Measurements from ENCODE around the gene MRPS34. TPM values are rescaled to one million over a fixed set of nuclear protein-coding genes. Genes with fewer than 3 reads are reported as not detected.
A peak's percentile ranks its signal among the peaks of the same experiment; 100 is the strongest.

The MRPS34 gene
- total and polyA plus RNA-seq, 4 donors, result 42.4 to 100 (median 58.7) TPM

DNA sequence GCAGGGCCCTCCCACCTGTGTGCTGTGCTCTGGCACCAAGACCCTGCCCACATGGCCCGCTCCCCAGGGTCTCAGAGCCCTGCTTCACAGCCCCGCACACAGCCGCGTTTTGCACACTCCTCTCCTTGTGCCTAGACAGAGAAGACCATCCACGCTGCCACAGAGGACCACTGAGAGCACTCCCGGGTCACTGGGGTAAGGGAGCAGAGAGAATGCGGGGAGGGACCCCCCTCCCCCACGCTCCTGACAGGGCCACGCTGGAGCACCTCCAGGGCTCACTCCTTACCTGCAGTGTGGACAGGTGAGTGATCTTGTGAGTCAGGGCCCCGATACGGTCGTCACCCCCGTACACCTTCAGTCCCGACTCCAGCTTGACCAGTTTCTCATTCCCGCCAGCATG lies 46.7 kb upstream of the MRPS34 start:
- Histone ChIP-seq H3K27me3 (ENCODE audit: control insufficient read depth in 4 of 4, insufficient read depth in 4 of 4, low read length in 3 of 4) (no peaks in the 10 kb centered on the region), H3K4me3 (ENCODE audit: low read depth in 1 of 3, low read length in 3 of 3) (no peak overlapping the region), H3K27ac (ENCODE audit: low read depth in 1 of 2, low read length in 2 of 2) (no peak overlapping the region), H3K9me3 (ENCODE audit: control insufficient read depth in 4 of 4, low read length in 3 of 4) (no peaks in the 10 kb centered on the region), H3K36me3 (ENCODE audit: control insufficient read depth in 4 of 4, insufficient read depth in 3 of 4, low read depth in 1 of 4, low read length in 3 of 4) (peaks cover 12 to 29% (median 28%) of the 10 kb centered on the region in 4 donors), H3K9ac (ENCODE audit: low read depth in 1 of 2, low read length in 2 of 2) (no peak overlapping the region), H3K4me1 (ENCODE audit: control insufficient read depth in 4 of 4, insufficient read depth in 4 of 4, low read length in 3 of 4) (peaks cover 8 to 88% (median 77%) of the 10 kb centered on the region in 4 donors)
- TF ChIP-seq NR2F2 (IDR thresholded peaks at IDR 0.05) (no peak), FOXA2 (IDR thresholded peaks at IDR 0.05) (no peak), HNF4G (IDR thresholded peaks at IDR 0.05) (no peak), FOXA1 (IDR thresholded peaks at IDR 0.05) (no peak), RAD21 (IDR thresholded peaks at IDR 0.05) (no peak)
- TF ChIP-seq, protein P1, sequence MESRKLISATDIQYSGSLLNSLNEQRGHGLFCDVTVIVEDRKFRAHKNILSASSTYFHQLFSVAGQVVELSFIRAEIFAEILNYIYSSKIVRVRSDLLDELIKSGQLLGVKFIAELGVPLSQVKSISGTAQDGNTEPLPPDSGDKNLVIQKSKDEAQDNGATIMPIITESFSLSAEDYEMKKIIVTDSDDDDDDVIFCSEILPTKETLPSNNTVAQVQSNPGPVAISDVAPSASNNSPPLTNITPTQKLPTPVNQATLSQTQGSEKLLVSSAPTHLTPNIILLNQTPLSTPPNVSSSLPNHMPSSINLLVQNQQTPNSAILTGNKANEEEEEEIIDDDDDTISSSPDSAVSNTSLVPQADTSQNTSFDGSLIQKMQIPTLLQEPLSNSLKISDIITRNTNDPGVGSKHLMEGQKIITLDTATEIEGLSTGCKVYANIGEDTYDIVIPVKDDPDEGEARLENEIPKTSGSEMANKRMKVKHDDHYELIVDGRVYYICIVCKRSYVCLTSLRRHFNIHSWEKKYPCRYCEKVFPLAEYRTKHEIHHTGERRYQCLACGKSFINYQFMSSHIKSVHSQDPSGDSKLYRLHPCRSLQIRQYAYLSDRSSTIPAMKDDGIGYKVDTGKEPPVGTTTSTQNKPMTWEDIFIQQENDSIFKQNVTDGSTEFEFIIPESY (IDR thresholded peaks at IDR 0.05), result no peak
- TF ChIP-seq, protein P2, sequence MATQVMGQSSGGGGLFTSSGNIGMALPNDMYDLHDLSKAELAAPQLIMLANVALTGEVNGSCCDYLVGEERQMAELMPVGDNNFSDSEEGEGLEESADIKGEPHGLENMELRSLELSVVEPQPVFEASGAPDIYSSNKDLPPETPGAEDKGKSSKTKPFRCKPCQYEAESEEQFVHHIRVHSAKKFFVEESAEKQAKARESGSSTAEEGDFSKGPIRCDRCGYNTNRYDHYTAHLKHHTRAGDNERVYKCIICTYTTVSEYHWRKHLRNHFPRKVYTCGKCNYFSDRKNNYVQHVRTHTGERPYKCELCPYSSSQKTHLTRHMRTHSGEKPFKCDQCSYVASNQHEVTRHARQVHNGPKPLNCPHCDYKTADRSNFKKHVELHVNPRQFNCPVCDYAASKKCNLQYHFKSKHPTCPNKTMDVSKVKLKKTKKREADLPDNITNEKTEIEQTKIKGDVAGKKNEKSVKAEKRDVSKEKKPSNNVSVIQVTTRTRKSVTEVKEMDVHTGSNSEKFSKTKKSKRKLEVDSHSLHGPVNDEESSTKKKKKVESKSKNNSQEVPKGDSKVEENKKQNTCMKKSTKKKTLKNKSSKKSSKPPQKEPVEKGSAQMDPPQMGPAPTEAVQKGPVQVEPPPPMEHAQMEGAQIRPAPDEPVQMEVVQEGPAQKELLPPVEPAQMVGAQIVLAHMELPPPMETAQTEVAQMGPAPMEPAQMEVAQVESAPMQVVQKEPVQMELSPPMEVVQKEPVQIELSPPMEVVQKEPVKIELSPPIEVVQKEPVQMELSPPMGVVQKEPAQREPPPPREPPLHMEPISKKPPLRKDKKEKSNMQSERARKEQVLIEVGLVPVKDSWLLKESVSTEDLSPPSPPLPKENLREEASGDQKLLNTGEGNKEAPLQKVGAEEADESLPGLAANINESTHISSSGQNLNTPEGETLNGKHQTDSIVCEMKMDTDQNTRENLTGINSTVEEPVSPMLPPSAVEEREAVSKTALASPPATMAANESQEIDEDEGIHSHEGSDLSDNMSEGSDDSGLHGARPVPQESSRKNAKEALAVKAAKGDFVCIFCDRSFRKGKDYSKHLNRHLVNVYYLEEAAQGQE (IDR thresholded peaks at IDR 0.05), result no peak
- DNase-seq (ENCODE audit: low spot score), result no peak
- 92% methylated on average over 15 of the region's 15 CpGs for WGBS

DNA sequence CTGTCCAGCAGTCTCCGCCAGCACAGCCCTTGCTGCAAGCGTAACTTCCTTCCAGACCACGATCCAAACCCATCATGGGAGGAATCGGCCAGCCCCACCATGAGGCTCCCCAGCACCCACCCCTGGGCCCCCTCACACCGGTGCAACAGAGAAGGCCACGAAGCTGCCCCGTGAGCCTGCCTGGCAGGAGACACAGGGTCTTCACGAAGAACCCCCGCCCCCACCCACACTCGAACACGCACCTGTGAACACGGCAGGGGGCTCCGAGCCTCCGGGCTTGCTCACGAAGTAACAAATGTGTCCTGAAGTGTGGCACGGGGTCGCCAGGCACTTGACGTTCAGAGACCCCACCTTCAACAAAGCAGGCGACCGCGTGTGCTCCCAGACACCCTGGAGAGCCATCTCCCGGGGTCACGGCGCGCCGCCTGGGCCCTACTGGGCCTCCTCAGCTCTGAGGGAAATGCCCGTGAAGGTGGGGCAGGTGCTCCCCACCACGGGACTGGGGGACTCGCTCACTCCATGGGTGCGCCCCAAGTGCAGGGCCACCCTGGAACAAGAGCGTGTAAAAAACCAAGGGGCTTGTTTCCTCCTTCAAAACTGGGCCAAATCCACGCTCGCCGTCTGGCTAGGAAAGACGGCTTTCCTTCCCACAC lies 46.1 kb upstream of the MRPS34 start:
- no peak overlapping the region for H3K9ac ChIP-seq (ENCODE audit: low read depth in 1 of 2, low read length in 2 of 2)
- H3K9me3 ChIP-seq (ENCODE audit: control insufficient read depth in 4 of 4, low read length in 3 of 4), result no peaks in the 10 kb centered on the region
- H3K36me3 ChIP-seq (ENCODE audit: control insufficient read depth in 4 of 4, insufficient read depth in 3 of 4, low read depth in 1 of 4, low read length in 3 of 4), result peaks cover 12 to 29% (median 28%) of the 10 kb centered on the region in 4 donors
- no peaks in the 10 kb centered on the region for H3K27me3 ChIP-seq (ENCODE audit: control insufficient read depth in 4 of 4, insufficient read depth in 4 of 4, low read length in 3 of 4)
- H3K4me1 ChIP-seq (ENCODE audit: control insufficient read depth in 4 of 4, insufficient read depth in 4 of 4, low read length in 3 of 4), result peaks cover 8 to 82% (median 71%) of the 10 kb centered on the region in 4 donors
- no peak overlapping the region for H3K27ac ChIP-seq (ENCODE audit: low read depth in 1 of 2, low read length in 2 of 2)
- WGBS, result 96% methylated on average over 35 of the region's 35 CpGs
- no peak overlapping the region for H3K4me3 ChIP-seq (ENCODE audit: low read depth in 1 of 3, low read length in 3 of 3)
- peak; percentile 35 for DNase-seq (ENCODE audit: low spot score)
- TF ChIP-seq GABPA (IDR thresholded peaks at IDR 0.05 in 1 of 2, conservative IDR thresholded peaks at IDR 0.05 in 1 of 2) (no peak), FOXA1 (IDR thresholded peaks at IDR 0.05) (no peak), JUND (IDR thresholded peaks at IDR 0.05) (no peak)

DNA sequence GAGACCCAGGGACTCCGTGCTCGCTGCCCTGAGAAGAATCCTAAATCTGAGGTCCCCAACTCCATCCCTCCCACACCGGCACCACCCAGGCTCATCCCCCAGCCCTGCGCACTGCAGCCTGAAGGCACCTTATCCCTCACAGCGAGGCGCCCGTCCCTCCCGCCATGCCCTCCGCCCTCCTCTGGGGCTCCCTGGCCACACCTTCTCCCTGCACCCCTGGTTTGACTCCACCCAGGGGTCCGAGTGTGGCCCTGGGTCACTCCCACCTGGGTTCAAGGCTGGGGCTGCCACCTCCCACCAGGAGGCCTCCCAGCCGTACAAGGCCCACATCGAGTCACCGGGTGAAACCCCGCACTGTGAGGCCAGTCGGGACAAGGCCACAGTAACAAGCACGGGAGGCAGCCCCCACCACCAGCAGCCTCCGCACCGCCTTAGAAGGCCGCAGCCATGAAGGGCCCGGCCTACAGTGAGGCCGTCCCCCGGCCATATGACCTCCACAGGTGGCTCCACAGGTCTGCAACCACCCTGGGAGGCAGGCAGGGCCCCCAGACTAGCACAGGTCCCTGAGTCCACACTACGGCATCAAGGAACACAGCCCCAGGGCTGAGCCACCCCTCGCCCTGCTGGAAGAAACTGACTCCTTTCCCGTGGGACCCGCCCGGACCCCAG lies 45.4 kb upstream of the MRPS34 start:
- peak; percentile 41 for DNase-seq (ENCODE audit: low spot score)
- peaks cover 8 to 80% (median 73%) of the 10 kb centered on the region in 4 donors for H3K4me1 ChIP-seq (ENCODE audit: control insufficient read depth in 4 of 4, insufficient read depth in 4 of 4, low read length in 3 of 4)
- no peak for TF ChIP-seq SP1 (IDR thresholded peaks at IDR 0.05)
- TF ChIP-seq YY1 (IDR thresholded peaks at IDR 0.05), result no peak
- no peak for TF ChIP-seq TAF1 (conservative IDR thresholded peaks at IDR 0.05)
- TF ChIP-seq HNF4G (IDR thresholded peaks at IDR 0.05), result no peak
- TF ChIP-seq HNF4A (conservative IDR thresholded peaks at IDR 0.05), result no peak
- H3K9ac ChIP-seq (ENCODE audit: low read depth in 1 of 2, low read length in 2 of 2), result no peak overlapping the region
- 89% methylated on average over 27 of the region's 27 CpGs for WGBS
- no peaks in the 10 kb centered on the region for H3K9me3 ChIP-seq (ENCODE audit: control insufficient read depth in 4 of 4, low read length in 3 of 4)
- no peaks in the 10 kb centered on the region for H3K27me3 ChIP-seq (ENCODE audit: control insufficient read depth in 4 of 4, insufficient read depth in 4 of 4, low read length in 3 of 4)
- H3K36me3 ChIP-seq (ENCODE audit: control insufficient read depth in 4 of 4, insufficient read depth in 3 of 4, low read depth in 1 of 4, low read length in 3 of 4), result peaks cover 12 to 34% (median 30%) of the 10 kb centered on the region in 4 donors
- no peak overlapping the region for H3K4me3 ChIP-seq (ENCODE audit: low read depth in 1 of 3, low read length in 3 of 3)
- peak overlapping the region; percentile 81 to 85 for H3K27ac ChIP-seq (ENCODE audit: low read depth in 1 of 2, low read length in 2 of 2)

Data from liver (tissue), 9 donors.